Stimulated activated CD4-positive, alpha-beta T cell treated with anti-CD3 and anti-CD28 coated beads, Interleukin-15, amount 100 ng/mL, for 24 hours (primary cell): ENCODE data around the gene BNC2.

ENCODE experiments used
- DNase-seq: peaks from one replicate; pipeline ENCODE4 v3.0.0-alpha.2; 2020

The BNC2 gene

DNA sequence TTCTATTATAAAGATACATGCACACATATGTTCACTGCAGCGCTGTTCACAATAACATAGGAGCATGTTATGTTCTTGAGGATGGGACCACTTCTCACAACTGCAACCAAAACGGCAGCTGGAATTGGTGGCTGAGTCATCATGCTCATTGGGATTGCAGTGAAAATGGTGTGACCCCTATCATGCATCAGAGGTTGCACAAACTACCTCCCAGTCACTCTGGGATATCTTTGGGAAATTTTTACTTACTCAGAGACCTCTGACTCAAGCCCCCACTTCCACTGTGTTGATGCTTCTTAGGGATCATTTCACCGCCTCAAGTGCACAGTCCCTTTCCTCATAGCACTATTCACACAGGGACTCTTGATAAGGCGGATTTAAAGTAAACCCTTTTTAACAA, 474.1 kb downstream of the BNC2 start:
- DNase-seq = no peak

DNA sequence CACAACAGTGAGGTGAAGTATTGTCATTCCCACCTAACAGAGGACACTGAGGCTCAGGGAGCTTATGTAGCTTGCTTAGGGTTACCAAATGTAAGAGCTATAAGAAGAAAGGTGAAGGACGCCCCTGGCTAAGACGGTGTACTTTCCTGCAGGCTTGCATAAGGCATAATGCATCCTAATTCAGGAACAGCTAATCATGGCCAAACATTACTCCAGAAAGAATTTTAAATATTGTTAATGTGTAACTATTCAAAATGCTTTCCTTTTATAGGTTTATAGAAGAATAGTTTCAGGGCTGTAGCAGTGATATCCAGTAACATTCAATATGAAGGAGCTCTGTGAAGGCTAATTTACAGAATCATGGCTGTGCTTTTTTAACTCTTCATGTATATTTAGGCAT, 479.1 kb downstream of the BNC2 start:
- no peak for DNase-seq

DNA sequence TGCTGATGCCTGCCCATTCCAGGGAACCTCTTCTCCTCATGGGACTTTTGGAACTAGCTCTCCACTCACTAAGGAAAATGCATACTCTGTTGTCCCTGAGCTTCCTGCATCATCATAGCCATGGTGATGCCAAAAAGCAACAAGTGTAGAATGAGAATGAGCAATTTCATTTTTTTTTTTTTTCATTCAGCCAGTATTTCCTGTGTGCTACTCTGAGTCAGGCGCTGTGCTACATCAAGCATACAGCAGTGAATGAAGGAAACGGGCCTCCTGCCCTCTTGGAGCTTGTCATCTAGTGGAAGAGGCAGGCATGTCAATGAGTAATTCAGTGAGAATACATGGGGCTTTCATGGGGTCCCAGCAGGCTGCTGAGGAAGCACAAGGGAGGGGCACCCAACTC, 483.1 kb downstream of the BNC2 start:
- no peak for DNase-seq

DNA sequence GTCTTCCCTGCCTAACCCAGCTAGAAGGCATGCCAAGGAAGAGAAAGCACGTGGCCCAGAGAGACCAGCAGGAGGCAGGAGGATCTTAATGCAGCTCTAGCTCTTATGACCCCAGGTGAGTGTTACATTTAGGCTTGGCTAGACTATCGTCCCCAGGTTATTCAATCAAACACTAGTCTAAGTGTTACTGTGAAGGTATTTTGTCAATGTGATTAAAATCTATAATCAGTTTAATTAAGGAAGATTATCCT, 483.7 kb downstream of the BNC2 start:
- DNase-seq = no peak

DNA sequence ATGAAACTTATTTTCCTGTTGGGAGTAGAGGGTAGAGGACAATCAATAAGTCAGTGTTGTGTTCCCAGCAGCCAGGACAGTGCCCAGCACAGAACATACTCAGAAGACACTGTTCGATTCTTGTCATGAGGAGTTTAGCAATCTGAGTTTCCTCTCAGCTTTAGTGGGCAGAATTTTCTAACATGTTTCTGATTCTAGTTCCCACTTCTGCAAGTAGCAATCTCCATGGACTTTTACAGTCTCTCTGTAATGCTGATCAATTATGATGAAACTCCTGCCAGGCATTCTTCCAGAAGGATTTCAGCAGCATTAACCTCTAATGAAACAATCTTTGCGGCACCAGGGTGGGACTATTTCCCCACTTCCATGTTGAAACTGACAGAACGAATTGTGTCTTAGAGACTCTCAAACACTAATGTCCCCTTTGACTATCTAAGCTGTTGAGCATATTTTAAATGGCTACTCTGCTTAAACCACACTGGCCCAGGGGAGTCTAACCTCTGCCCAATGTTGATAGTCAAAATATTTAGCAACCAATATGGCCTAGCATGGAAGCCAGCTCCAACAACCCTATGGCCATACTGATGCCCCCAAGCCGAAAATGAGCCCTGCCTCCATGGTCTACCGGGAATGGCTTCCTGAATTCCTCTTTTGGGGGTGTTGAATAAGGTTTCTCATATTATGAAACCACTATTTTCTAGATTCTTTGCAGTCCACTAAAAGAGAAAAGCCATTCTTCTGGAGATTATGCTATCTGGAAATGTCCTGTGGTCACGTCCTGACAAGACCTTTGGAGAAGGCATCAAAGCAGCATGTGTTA, 484.3 kb downstream of the BNC2 start:
- no peak for DNase-seq

DNA sequence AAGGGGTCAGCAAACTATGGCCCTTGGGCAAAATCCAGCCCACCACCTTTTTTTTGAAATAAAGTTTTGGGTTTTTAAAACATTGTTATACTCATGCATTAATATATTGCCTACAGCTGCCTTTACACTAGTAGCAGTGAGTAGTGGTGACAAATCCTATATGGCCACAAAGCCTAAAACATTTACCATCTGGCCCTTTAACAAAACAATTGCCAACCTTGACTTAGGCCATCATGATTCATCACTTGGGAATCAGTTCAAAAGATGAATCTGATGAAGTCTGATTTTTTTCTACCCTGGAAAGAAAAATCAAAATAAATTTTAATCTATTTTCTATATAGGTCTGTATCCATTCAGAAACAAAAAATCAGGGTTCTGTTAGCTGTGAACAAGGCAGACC, 484.9 kb downstream of the BNC2 start:
- DNase-seq = no peak

DNA sequence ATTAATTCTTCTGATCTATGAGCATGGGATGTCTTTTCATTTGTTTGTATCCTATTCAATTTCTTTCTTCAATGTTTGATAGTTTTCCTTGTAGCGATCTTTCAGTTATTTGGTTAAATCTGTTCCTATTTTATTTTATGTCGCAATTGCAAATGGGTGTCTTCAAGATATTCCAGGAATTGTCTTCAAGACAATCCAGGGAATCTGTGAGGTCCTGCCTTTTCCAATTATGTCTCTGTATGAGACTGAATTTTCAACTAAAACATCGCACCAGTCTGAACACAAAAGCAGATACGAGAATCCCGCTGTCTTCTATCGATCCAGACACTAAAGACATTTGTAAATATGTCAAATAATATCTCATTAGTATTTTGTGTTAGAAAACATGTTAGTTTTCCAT, 485.5 kb downstream of the BNC2 start:
- no peak for DNase-seq

DNA sequence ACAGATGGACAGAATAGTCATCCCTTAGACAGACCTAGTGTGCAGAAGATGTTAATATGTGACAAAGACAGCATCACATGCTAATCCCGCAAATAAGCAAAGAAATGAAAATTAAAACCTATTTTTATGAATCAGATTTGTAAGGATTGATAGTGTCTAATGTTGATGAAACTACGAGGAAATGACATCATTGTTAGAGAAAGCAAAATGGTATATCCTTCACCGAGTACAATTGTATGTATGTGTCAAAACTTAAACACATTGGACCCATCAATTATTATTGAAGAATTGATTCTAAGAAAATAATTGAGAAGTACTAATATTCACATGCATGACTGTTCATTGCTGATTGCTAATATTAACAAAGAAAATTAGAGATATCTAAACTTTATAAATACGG, 493.2 kb downstream of the BNC2 start:
- DNase-seq = no peak

DNA sequence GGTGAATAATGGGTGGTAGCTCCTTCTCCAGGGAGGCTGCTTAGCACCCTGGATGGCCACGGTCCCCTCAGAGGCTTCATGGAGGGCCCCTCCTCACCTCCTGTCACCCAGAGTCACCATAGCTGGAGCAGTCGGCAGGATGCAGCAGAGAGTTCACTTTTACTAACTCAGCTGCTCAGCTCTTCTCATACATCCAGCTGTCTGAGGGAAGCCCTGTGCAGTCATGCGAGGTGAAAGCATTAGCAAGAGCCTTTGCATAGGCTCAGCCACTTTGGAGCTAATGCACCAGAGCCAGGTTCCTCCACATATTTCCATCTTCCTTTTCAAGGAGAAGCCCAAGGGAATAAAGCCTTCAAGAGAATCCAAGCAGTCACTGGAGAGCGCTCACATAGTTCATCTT, 499.2 kb downstream of the BNC2 start:
- no peak for DNase-seq

DNA sequence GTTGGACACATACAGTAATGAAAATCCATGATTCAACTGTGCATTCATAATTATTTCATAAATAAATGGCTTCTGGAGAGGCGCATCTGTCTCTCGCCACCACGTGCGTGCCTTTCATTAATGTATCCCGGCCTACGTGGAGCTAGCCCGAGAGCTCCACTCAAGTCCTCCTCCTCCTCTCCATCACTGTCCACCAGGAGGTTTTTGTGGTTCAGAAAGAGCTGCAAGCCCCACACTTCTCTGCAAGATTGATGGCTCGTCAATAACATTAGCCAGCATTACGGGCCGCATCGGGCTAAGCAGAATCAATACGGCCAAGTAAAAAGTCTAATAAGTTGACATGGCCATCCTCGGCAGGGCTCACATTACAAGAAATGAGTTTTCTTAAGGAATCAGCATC, 499.8 kb downstream of the BNC2 start:
- no peak for DNase-seq

DNA sequence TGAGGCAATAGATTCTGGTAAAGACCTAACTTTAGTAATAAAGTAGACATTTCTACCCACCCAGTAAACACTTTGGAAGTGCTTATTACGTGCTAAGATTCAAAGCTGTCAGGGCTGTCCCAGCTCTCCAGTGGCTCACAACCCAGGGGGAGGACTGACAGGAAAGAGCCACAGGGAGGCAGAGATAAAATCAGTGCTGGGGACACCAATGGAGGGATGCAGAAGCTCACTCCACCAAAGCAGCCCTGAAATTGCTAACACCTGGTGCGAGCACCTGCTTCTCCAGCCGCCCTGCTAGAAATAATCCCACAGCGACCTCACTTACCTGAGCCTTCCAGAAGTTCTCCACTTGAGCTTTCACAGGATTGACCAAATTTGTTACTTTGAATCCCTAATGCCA, 501.0 kb downstream of the BNC2 start:
- no peak for DNase-seq

DNA sequence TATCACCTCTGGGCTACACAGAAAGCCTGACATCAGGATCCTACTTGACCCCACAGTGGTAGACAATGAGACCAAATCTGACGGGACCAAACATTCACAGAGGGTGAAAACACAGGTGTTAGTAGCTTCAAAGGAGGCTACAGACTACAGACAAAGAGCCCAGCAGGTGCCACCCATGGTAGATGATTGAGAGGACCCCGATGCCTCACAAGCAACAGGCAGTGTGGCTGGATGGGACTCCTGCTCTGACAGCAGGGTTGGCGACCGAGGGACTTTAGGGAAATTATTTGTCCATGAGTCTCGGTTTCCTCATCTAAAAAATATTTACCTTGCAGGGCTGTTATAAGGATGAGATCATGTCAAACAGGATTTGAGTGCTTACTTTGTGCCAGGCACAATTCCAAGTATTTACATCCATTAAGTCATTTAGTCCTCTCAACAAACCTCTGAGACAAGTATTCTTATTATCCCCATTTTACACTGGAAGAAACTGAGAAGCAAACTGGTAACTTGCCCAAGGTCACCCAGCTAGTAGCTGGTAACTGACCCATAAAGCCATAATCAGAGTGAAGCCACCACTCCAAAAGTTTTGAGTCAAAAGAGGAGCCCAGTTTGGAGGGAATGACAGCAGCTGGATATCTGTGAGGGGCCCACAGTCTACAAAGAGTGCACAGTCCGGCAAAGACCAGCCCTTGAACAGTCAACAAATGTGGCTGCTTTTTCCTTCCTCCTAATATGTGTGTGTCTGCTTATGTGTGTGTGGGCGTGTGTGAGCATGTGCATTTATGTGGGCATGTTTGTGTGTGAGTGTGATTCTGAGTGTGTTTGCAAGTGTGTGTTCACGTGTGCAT, 502.0 kb downstream of the BNC2 start:
- DNase-seq = no peak

DNA sequence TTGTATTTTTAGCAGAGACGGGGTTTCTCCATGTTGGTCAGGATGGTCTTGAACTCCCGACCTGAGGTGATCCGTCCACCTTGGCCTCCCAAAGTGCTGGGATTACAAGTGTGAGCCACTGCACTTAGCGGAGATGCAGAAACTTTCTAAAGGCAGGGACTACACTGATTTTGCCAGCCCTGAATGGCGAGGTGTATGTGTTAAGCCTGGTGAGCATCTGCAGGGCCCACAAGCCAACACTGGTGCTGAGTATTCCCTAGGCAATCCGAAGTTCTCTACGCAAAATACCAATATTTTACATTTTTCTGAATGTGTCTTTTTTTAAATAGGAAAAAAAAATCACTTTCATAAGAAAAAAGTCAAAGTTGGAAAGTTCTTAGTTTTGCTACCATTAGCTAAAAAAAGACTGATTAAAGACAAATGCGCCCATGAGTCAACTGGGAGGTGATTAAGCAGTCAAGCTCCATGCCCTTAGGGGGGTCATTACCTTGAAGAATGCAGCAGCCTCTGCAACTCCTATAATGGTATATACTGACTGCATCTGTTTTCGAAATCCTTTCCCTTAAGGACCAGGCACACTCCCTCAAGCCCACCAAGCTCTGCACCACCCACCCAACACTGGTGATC, 502.8 kb downstream of the BNC2 start:
- DNase-seq = no peak

DNA sequence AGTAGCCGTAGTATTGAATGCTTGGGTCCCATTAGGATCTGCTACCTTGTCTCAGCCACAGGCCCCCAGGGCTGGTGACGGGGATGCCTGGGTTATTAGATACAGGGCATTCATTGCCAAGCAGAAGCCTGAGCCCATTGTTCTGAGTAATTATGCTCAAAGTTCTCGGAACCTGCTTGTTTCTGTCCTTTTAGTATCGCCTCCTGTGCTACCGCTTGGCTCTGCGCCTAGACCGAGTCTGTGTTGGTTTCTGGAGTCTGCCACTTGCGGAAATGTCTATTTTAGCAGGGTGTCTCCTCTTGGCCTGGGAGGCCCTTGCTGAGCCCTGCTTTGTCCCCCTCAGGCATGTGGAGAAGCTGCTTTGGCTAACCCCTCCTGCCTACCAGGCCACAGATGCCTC, 506.1 kb downstream of the BNC2 start:
- no peak for DNase-seq

DNA sequence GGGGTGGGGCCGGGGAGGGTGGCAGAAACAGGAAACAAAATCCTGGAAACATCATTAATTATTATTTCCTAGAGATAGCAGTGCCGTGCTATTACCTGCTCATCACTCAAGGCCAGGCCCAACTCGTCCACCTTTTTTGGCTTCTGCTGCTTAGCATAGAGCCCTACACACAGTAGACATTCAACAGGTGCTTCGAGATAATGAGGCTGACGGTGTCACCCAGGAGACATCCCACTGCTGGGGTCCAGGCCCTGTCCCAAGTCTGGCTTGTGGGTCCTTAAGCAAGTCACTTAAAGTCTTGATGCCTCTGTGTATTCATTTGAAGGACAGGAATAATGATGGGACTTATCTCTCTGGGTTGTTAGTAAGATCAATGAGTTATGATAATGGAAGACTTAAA, 506.6 kb downstream of the BNC2 start:
- DNase-seq = no peak

DNA sequence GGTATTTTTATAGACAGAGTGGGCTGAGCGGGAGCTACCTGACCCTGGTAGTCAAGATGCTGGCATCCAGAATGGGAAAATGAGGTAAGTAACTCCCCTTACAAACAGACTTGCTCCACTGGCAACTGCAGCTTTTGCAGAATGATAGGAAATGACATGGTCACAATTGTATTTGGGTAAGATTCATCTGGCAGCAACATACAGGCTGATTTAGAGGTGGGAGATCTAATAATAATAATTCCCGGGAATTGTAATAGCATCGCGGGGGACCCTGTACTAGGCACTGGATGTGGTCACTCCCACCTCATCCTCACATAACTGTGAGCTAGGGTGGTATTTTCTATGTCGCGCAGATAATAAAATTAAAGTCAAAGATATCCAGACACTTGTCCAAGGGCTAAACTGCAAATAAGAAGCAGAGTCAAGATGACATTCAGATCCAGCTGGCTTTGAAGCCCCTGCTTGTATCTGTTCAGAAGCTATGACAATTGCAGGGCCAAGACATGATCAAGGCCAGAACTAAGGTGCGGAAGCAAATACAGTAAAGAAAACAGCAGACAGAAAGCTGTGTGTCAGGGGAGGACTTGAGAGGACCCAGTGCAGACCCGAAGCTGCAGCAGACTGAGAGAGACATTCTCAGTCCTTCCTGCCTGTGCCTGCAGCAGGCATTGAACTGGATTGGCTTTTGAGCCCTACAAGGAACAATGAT, 507.2 kb downstream of the BNC2 start:
- no peak for DNase-seq

DNA sequence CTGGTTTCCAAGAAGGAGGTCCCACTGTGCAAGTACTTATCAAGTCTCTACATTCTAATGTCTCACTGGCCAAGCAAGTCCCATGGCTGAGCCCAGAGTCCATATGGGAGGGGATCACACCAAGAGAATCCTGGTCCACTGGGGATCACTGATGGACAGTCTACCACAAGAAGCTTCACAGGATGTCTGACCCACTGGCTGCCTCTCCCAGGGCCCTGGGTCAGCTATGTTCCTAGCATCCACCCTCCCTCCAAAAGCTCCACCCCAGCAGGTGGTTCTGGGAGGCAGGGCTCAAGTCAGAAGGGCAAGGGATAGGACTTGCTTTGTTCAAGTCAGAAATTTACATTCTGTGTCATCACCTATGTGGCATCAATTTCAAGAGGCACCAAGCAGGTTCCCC, 508.5 kb downstream of the BNC2 start:
- no peak for DNase-seq

DNA sequence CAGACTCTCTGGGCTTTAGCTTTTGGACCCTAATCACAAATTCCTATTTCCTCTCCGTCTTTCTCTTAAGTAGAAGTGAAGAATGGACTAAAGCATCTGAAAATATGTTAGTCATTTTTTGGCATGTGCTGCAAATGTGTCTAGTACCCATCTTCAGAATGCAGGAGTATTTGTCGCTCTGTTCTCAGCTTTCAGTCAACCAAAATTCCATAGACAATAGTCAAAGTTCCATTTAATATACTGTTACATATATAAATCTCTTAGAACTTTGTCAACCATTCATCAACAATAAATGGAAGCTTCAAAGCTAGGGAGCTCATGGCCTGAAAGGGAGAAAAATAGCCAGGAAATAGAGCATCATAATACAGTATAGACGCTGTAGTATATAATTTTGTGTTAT, 509.4 kb downstream of the BNC2 start:
- DNase-seq = no peak

DNA sequence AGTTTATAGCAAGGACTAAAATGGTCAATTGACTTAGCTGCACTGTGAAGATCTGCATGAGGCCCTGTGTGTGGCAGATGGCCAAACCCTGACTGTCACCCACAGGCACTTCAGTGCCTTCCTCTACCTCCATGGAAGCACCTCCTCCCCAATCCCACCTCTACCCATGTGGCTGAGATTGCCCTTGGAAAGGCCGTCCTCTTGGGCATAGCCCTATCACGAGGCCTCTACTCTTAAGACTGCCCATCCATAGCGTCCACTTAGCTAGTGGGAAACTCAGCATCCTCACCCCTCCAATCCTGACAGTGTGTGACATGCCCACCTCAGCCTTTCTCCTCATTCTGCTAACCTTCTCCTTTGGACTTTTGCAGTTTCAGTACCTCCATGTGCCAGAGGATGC, 510.2 kb downstream of the BNC2 start:
- no peak for DNase-seq
